Inflammatory macrophage (primary cell): ENCODE data around the gene CERT1.
"Not testable (repeated sequence)": the region's sequence is repeated elsewhere in the genome, so short reads cannot be mapped to it uniquely, and the experiment has no call there.

Source experiments
- DNase-seq, 2 donors: peaks; one replicate each; pipeline ENCODE4 v3.0.0-alpha.2; 2020 to 2022
- total RNA-seq, 18 experiments: gene quantifications; one replicate each; lab custom pipeline; 2026; ENCODE audit warnings: mixed read lengths in 6 of 18, inconsistent platforms in 2 of 18; lab: John Stamatoyannopoulos, UW

CERT1 gene
- 73.1 to 308 (median 198) reads per million in 18 experiments for total RNA-seq

- DNase-seq: peak; percentile 98 to 99
These were observed at the start of gene CERT1, which contains the start of gene POLK for GRCh38 chr5:75511435-75512382. Gene CERT1, minus strand, starts transcription at chr5:75511629. Its CDS starts 422 bp downstream, at chr5:75511207. Gene POLK, plus strand, starts transcription at chr5:75511891.

GRCh38 chr5:75560655-75561054, 49.2 kb upstream of the CERT1 start:
- not testable (repeated sequence) for DNase-seq

GRCh38 chr5:75558981-75559632, 47.7 kb upstream of the CERT1 start:
- peak; percentile 74 to 91 for DNase-seq

- DNase-seq: no peak
These were observed 46.8 kb upstream of the CERT1 start for GRCh38 chr5:75558221-75558620.

GRCh38 chr5:75553358-75553757, 41.9 kb upstream of the CERT1 start:
- no peak for DNase-seq

GRCh38 chr5:75552764-75553163, 41.3 kb upstream of the CERT1 start:
- no peak for DNase-seq

- DNase-seq: no peak
These were observed 40.0 kb upstream of the CERT1 start for GRCh38 chr5:75551471-75551870.

GRCh38 chr5:75550597-75550996, 39.2 kb upstream of the CERT1 start:
- DNase-seq: no peak

GRCh38 chr5:75547812-75548211, 36.4 kb upstream of the CERT1 start:
- DNase-seq: no peak

GRCh38 chr5:75546830-75547229, 35.4 kb upstream of the CERT1 start:
- DNase-seq: no peak

- DNase-seq: no peak
These were observed 33.7 kb upstream of the CERT1 start for GRCh38 chr5:75545131-75545530.

- DNase-seq: peak; percentile 13 to 67
These were observed 26.8 kb upstream of the CERT1 start for GRCh38 chr5:75538211-75538610.

GRCh38 chr5:75536694-75537360, 25.4 kb upstream of the CERT1 start:
- DNase-seq: peak in 1 of 2 donors; percentile 11

GRCh38 chr5:75536147-75536546, 24.7 kb upstream of the CERT1 start:
- DNase-seq: no peak

- no peak for DNase-seq
These were observed 23.3 kb upstream of the CERT1 start for GRCh38 chr5:75534734-75535133.

- not testable (repeated sequence) for DNase-seq
These were observed 22.3 kb upstream of the CERT1 start for GRCh38 chr5:75533716-75534115.

GRCh38 chr5:75532190-75532589, 20.8 kb upstream of the CERT1 start:
- no peak for DNase-seq

GRCh38 chr5:75529185-75529584, 17.8 kb upstream of the CERT1 start:
- no peak for DNase-seq

GRCh38 chr5:75526070-75526469, 14.6 kb upstream of the CERT1 start:
- DNase-seq: peak in 1 of 2 donors; percentile 58

GRCh38 chr5:75525344-75525743, 13.9 kb upstream of the CERT1 start:
- DNase-seq: no peak

- no peak for DNase-seq
These were observed 13.2 kb upstream of the CERT1 start for GRCh38 chr5:75524591-75524990.

- peak; percentile 25 to 66 for DNase-seq
These were observed 12.6 kb upstream of the CERT1 start for GRCh38 chr5:75524071-75524470.

GRCh38 chr5:75523275-75523674, 11.8 kb upstream of the CERT1 start:
- no peak for DNase-seq
